Measurements from ENCODE around the gene TMEM200B. TPM values are rescaled to one million over a fixed set of nuclear protein-coding genes. Genes with fewer than 3 reads are reported as not detected.

The TMEM200B gene
- total and polyA plus RNA-seq, 2 of the 4 experiments (the other 2 are of a cell fraction) = 4.8 to 6.2 TPM

GRCh38 chr1:29126198-29126597 is 2.5 kb upstream of the TMEM200B start:
- Histone ChIP-seq H2AK9ac (replicated peaks; ENCODE audit: low read depth, low read length, poor library complexity) (no peak overlapping the region), H3K9me3 (ENCODE audit: control insufficient read depth, insufficient read depth, low read length) (no peaks in the 10 kb centered on the region), H3K4ac (ENCODE audit: low read depth, low read length) (no peak overlapping the region), H4K20me1 (ENCODE audit: insufficient read depth, low read length) (no peaks in the 10 kb centered on the region), H4K91ac (ENCODE audit: insufficient read depth, low read depth, low read length) (no peak overlapping the region), H2BK20ac (ENCODE audit: low read depth, low read length) (no peak overlapping the region), H3K14ac (replicated peaks; ENCODE audit: low read depth, low read length) (no peak overlapping the region), H3K4me3 (ENCODE audit: insufficient read depth, low read depth, low read length) (no peak overlapping the region), H3K79me1 (ENCODE audit: low read depth in 1 of 2, low read length in 2 of 2) (no peaks in the 10 kb centered on the region; a peak in 1 of 4 replicates), H3K36me3 (ENCODE audit: control insufficient read depth, insufficient read depth, low read length) (no peaks in the 10 kb centered on the region), H4K8ac (ENCODE audit: low read depth in 2 of 2, low read length in 2 of 2) (no peak overlapping the region), H2AFZ (replicated peaks; ENCODE audit: low read length, poor library complexity) (no peak overlapping the region), H3K56ac (ENCODE audit: extremely low read depth, insufficient read depth, low read length) (no peak overlapping the region), H3K4me2 (ENCODE audit: low read depth, low read length) (no peak overlapping the region), H2AK5ac (ENCODE audit: low read depth, low read length) (no peak overlapping the region), H3K9me1 (ENCODE audit: insufficient read depth, low read length) (no peaks in the 10 kb centered on the region), H2BK5ac (ENCODE audit: low read depth, low read length, poor library complexity, severe bottlenecking) (no peak overlapping the region), H2BK120ac (ENCODE audit: low read depth, low read length) (no peak overlapping the region), H3K9ac (ENCODE audit: low read depth, low read length) (no peak overlapping the region), H3K27me3 (ENCODE audit: control insufficient read depth, insufficient read depth, low read length) (no peaks in the 10 kb centered on the region), H3K18ac (ENCODE audit: low read depth, low read length) (no peak overlapping the region), H3K4me1 (ENCODE audit: control insufficient read depth, insufficient read depth, low read length) (peaks cover 11% of the 10 kb centered on the region), H3K27ac (ENCODE audit: insufficient read depth, low read length) (no peak overlapping the region), H2BK15ac (ENCODE audit: low read depth, low read length) (no peak overlapping the region), H3K23ac (ENCODE audit: low read depth, low read length) (no peak overlapping the region), H4K5ac (ENCODE audit: low read depth, low read length) (no peak overlapping the region)
- ATAC-seq (ENCODE audit: low read depth) (no peak), DNase-seq (no peak)
- in situ Hi-C loops (cut with MboI; ENCODE audit: low sequenced_read_pairs) = no loop called here
- ChIA-PET POLR2A (ENCODE audit: unreplicated experiment) (no interaction called here), CTCF (interaction anchor here (0.6 kb wide), 1 partner anchor 217 kb away, joined by 3 read pairs; no protein-coding TSS in a partner anchor)
- intact Hi-C loops (cut with micrococcal nuclease) = no loop called here
- dilution Hi-C loops (cut with HindIII; ENCODE audit: low sequenced_read_pairs, unreplicated experiment) = no loop called here
- BruUV-seq (replicated peaks) = no TSS peak
- TF ChIP-seq MAZ (IDR thresholded peaks at IDR 0.05; ENCODE audit: borderline replicate concordance, low read depth, low read length) (no peak), RFX5 (IDR thresholded peaks at IDR 0.05; ENCODE audit: low read depth, low read length) (no peak), ELK1 (IDR thresholded peaks at IDR 0.05; ENCODE audit: borderline replicate concordance, low read depth, low read length) (no peak), USF2 (IDR thresholded peaks at IDR 0.05; ENCODE audit: low read depth, low read length) (no peak), CEBPB (IDR thresholded peaks at IDR 0.05; ENCODE audit: low read depth, low read length) (no peak), BHLHE40 (IDR thresholded peaks at IDR 0.05; ENCODE audit: low read depth, low read length) (no peak), MXI1 (IDR thresholded peaks at IDR 0.05; ENCODE audit: borderline replicate concordance, low read depth, low read length) (no peak), CTCF (conservative IDR thresholded peaks at IDR 0.05; ENCODE audit: low read depth, low read length) (no peak), SMC3 (IDR thresholded peaks at IDR 0.05; ENCODE audit: low read depth, low read length) (no peak), POLR2A (IDR thresholded peaks at IDR 0.05; ENCODE audit: low read depth, low read length) (no peak), RAD21 (IDR thresholded peaks at IDR 0.05; ENCODE audit: low read length) (no peak), NFE2L2 (IDR thresholded peaks at IDR 0.05; ENCODE audit: low read depth, low read length) (no peak), MAFK (IDR thresholded peaks at IDR 0.05; ENCODE audit: low read depth, low read length) (no peak), FOS (IDR thresholded peaks at IDR 0.05; ENCODE audit: low read depth, low read length) (no peak), CHD1 (IDR thresholded peaks at IDR 0.05; ENCODE audit: low read depth, low read length) (no peak)
- WGBS, 2 experiments (ENCODE audit: extremely low coverage in 2 of 2, insufficient read length in 1 of 2) = 100% methylated on average over 3 of the region's 6 CpGs; no CpG with 5 or more reads in 1 of the 2 experiments

Data from IMR-90 (cell line).